ENCODE results near the gene PRDM11.
A peak's percentile ranks its signal among the peaks of the same experiment; 100 is the strongest.

The PRDM11 gene

GRCh38 chr11:45260071-45260470 is 113.6 kb downstream of the PRDM11 start:
- DNase-seq (ENCODE audit: low read depth, low spot score), result no peak

GRCh38 chr11:45262900-45263299 is 116.5 kb downstream of the PRDM11 start:
- DNase-seq (ENCODE audit: low read depth, low spot score), result no peak

GRCh38 chr11:45263773-45264172 is 117.3 kb downstream of the PRDM11 start:
- DNase-seq (ENCODE audit: low read depth, low spot score), result no peak

- DNase-seq (ENCODE audit: low read depth, low spot score), result peak; percentile 80
These were observed 118.5 kb downstream of the PRDM11 start for GRCh38 chr11:45264839-45265515.

GRCh38 chr11:45265969-45266675 is 119.7 kb downstream of the PRDM11 start:
- DNase-seq (ENCODE audit: low read depth, low spot score), result no peak

GRCh38 chr11:45266676-45267020 is 120.2 kb downstream of the PRDM11 start:
- no peak for DNase-seq (ENCODE audit: low read depth, low spot score)

- DNase-seq (ENCODE audit: low read depth, low spot score), result no peak
These were observed 120.6 kb downstream of the PRDM11 start for GRCh38 chr11:45267052-45267451.

DNA sequence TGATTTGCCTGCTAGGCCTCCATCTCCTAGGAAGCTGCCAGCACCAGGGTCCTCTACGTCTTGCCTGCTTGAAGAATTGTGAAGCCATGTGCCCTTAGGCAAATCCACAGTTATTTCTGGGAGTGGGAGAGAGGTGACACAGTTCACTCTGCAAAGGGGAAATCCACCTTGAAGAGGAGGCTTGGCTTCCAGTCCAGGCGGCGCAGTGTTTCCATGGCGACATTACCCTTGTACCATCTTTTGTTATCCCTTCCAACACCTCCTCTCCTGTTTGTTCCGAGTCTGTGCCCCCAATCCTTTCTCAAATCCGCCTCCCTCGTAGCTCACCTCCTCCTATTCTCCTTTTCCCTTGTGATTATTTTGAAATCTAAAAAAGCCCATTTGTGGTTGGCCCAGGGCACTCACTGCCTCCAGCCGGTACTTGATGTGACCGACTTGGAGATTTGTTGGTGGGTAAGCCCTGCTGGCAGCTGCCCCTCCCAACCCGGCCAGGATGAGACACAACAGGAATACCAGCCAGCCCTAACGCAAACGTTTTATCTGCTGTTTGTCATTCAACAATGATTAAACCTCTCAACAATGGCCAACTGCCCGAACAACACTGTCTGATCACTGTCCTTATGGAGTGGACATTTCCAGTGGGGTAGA is 121.3 kb downstream of the PRDM11 start:
- no peak for DNase-seq (ENCODE audit: low read depth, low spot score)

- DNase-seq (ENCODE audit: low read depth, low spot score), result no peak
These were observed 123.2 kb downstream of the PRDM11 start for GRCh38 chr11:45269678-45270077.

- DNase-seq (ENCODE audit: low read depth, low spot score), result no peak
These were observed 124.7 kb downstream of the PRDM11 start for GRCh38 chr11:45270946-45271716.

GRCh38 chr11:45272701-45273100 is 126.3 kb downstream of the PRDM11 start:
- DNase-seq (ENCODE audit: low read depth, low spot score), result no peak

DNA sequence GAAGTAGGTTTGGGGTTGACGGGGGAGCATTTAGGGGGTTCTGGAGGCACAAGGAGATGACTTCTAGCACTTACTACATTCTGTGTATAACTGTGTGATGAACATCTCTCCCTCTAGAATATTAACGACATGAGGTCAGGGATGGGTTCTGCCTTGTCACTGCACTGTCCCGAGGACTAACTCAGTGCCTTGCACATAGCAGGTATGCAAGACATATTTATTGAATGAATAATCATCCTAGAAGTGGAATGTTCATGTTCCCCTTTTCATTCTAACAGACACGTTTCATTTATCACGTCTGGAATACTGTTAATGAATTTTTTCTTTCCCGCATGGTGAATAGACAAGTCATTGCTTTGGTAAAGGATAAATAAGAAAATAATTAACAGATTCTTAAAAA is 127.1 kb downstream of the PRDM11 start:
- no peak for DNase-seq (ENCODE audit: low read depth, low spot score)

DNA sequence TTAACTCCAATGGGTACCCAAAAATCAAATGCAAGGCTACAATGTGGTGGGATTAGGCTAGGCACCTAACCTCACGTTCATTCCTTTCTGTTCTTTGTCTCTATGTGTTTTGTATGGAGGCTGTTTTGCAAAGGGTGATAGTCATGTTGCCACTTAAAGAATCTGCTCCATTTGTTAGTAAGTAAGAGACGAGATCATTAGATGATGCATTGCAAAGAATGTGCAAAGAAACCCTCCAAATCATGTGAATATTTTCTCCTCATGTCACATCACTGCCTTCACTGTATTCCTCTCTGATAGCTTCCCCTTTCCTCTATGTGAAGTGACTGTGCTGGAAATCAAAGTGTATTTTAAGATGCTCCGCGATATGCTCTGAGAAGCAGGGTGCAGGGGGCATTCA is 127.8 kb downstream of the PRDM11 start:
- no peak for DNase-seq (ENCODE audit: low read depth, low spot score)

- DNase-seq (ENCODE audit: low read depth, low spot score), result no peak
These were observed 129.4 kb downstream of the PRDM11 start for GRCh38 chr11:45275828-45276227.

- no peak for DNase-seq (ENCODE audit: low read depth, low spot score)
These were observed 132.3 kb downstream of the PRDM11 start for GRCh38 chr11:45278714-45279113.

DNA sequence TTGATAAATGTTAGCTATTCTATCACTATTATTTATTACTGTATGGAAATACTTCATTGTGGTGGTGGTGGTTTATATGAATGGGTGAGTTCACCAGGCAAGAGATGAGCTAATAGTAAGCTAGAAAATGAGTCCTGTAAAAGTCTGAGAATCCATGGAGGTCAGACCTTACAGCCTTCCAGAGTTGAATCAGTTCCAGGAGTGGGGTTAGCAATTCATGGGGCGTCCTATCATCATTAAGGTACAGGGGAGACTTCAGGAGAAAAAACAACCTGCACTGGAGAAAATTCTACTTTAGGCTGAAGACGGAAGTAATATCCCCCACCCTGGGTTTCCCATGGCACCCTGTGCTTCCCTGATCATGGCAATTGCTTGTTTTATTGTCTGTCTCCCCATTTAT is 133.2 kb downstream of the PRDM11 start:
- no peak for DNase-seq (ENCODE audit: low read depth, low spot score)

- DNase-seq (ENCODE audit: low read depth, low spot score), result no peak
These were observed 134.0 kb downstream of the PRDM11 start for GRCh38 chr11:45280449-45280848.

GRCh38 chr11:45282081-45282480 is 135.6 kb downstream of the PRDM11 start:
- no peak for DNase-seq (ENCODE audit: low read depth, low spot score)

Measured in astrocyte of the hippocampus (primary cell).